Kidney epithelial cell (primary cell): Measurements from ENCODE around the gene DHH. TPM values are rescaled to one million over a fixed set of nuclear protein-coding genes. Genes with fewer than 3 reads are reported as not detected.

Source experiments
- DNase-seq: peaks from one replicate; pipeline ENCODE4 v3.0.0-alpha.2; 2010; ENCODE audit warnings: low read depth
- H3K27me3 ChIP-seq: 2 replicates; pipeline ENCODE4 v1.6.0; 2011; ENCODE audit warnings: low read length; ENCODE audit not compliant: control insufficient read depth, insufficient read depth
- H3K36me3 ChIP-seq: 2 replicates; pipeline ENCODE4 v1.5.1; 2011; ENCODE audit warnings: low read length; ENCODE audit not compliant: control insufficient read depth, insufficient read depth
- H3K4me3 ChIP-seq: 2 replicates; pipeline ENCODE4 v1.5.1; 2011; ENCODE audit warnings: low read depth, mild to moderate bottlenecking, control low read depth, low read length
- CTCF ChIP-seq: IDR thresholded peaks from 2 replicates; pipeline ENCODE4 v1.5.1; 2011; ENCODE audit warnings: mild to moderate bottlenecking, moderate library complexity, low read length, control low read depth, inconsistent platforms; ENCODE audit not compliant: insufficient read depth, poor library complexity, severe bottlenecking
- total RNA-seq: library from RNA; depleted of rRNA; stranded (reverse); fragments of >200 nt; gene quantifications from 2 replicates; pipeline ENCODE4 v1.2.3, GENCODE V29; 2015

The DHH gene
- total RNA-seq, 1 donor from 2014 or later = 0.04 TPM

GRCh38 chr12:49060237-49061156 lies 34.1 kb downstream of the DHH start, which contains the start of gene KMT2D:
Gene KMT2D, minus strand, starts transcription at chr12:49060794. Its CDS starts 5,470 bp downstream, at chr12:49055324.
- TF ChIP-seq CTCF = peak; percentile 22
- H3K4me3 ChIP-seq = peak within 1 kb of the TSS; percentile 97
- H3K36me3 ChIP-seq = peaks cover 1% of the 10 kb centered on the region

GRCh38 chr12:49059299-49060171 lies 35.1 kb downstream of the DHH start:
- no peak for DNase-seq
- Histone ChIP-seq H3K27me3 (no peaks in the 10 kb centered on the region), H3K36me3 (peaks cover 1% of the 10 kb centered on the region), H3K4me3 (peak overlapping the region; percentile 97)
- no peak for TF ChIP-seq CTCF

More at GRCh38 chr12:49060237-49061156, 34.1 kb downstream of the DHH start, which contains the start of gene KMT2D:
- DNase-seq = peak; percentile 61
- no peaks in the 10 kb centered on the region for H3K27me3 ChIP-seq

GRCh38 chr12:49059045-49059298 lies 35.6 kb downstream of the DHH start:
- no peaks in the 10 kb centered on the region for H3K27me3 ChIP-seq
- DNase-seq = no peak

GRCh38 chr12:49058366-49059044 lies 36.1 kb downstream of the DHH start:
- no peak for TF ChIP-seq CTCF
- Histone ChIP-seq H3K36me3 (peaks cover 1% of the 10 kb centered on the region), H3K4me3 (peak overlapping the region; percentile 97), H3K27me3 (no peaks in the 10 kb centered on the region)
- DNase-seq = no peak

More at GRCh38 chr12:49059045-49059298, 35.6 kb downstream of the DHH start:
- H3K4me3 ChIP-seq = peak overlapping the region; percentile 97
- H3K36me3 ChIP-seq = peaks cover 1% of the 10 kb centered on the region
- no peak for TF ChIP-seq CTCF

- peaks cover 1% of the 10 kb centered on the region for H3K36me3 ChIP-seq
- H3K4me3 ChIP-seq = peak overlapping the region; percentile 97
- no peaks in the 10 kb centered on the region for H3K27me3 ChIP-seq
- TF ChIP-seq CTCF = no peak
- DNase-seq = no peak
Measured at GRCh38 chr12:49057888-49058287, 36.7 kb downstream of the DHH start.
